Stimulated activated CD8-positive, alpha-beta memory T cell treated with anti-CD3 and anti-CD28 coated beads, Interleukin-2, amount 100 ng/mL, for 48 hours (primary cell): ENCODE results near the gene C11orf52.
A peak's percentile ranks its signal among the peaks of the same experiment; 100 is the strongest.
"Not testable (repeated sequence)": the region's sequence is repeated elsewhere in the genome, so short reads cannot be mapped to it uniquely, and the experiment has no call there.

ENCODE experiments used
- DNase-seq, 2 donors: peaks; one replicate each; pipeline ENCODE4 v3.0.0-alpha.2; 2020; ENCODE audit warnings: low read depth in 2 of 2

The C11orf52 gene

GRCh38 chr11:111913031-111913861, 5.5 kb upstream of the C11orf52 start:
- no peak for DNase-seq

- DNase-seq: no peak
Measured at GRCh38 chr11:111913997-111914396, 4.7 kb upstream of the C11orf52 start.

- DNase-seq: no peak
Measured at GRCh38 chr11:111916768-111917167, 1.9 kb upstream of the C11orf52 start.

- no peak for DNase-seq
Measured at GRCh38 chr11:111917312-111917711, 1.4 kb upstream of the C11orf52 start.

GRCh38 chr11:111917788-111918187, 925 bp upstream of the C11orf52 start:
- DNase-seq: no peak

DNA sequence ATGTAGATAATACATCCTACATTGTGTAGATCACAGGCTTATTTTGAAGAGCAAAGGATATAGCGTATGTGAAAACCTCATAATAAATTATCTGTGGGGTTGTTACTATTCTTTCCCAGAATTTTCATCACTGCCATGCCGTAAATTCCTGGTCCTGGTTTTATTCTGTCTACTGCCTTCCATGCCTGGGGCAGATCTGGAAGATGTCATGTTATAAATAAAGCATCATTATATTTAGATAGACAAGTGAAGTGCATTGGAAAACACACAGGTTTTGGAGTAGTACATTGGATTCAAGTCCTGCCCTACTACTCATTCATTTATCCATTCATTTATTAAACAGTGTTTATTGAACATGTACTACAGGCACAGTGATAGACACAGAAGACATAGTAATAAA, 2.2 kb downstream of the C11orf52 start:
- DNase-seq: no peak

GRCh38 chr11:111921541-111922230, 3.0 kb downstream of the C11orf52 start:
- no peak for DNase-seq

- DNase-seq: no peak
Measured at GRCh38 chr11:111922803-111923202, 4.1 kb downstream of the C11orf52 start.

- DNase-seq: no peak
Measured at GRCh38 chr11:111923351-111923788, 4.7 kb downstream of the C11orf52 start.

DNA sequence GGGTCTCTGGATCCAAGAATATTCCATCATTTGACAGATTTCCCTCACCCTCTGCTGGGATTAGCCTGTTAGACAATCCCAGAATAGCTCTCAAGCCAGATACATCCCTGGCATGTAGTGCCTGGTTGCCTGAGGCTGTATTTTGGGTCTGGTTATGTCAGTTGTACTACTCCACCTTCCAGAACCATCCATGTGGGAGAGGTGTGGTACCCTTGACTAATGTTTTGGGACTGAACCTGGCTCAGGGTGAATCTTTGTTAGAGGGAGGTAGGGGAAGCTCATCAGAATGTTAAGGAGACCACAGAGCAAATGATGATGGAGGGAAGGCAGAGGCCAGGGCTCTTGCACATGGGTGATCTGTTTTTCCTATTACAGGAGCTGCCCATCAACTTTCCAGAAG, 5.2 kb downstream of the C11orf52 start:
- DNase-seq: no peak

DNA sequence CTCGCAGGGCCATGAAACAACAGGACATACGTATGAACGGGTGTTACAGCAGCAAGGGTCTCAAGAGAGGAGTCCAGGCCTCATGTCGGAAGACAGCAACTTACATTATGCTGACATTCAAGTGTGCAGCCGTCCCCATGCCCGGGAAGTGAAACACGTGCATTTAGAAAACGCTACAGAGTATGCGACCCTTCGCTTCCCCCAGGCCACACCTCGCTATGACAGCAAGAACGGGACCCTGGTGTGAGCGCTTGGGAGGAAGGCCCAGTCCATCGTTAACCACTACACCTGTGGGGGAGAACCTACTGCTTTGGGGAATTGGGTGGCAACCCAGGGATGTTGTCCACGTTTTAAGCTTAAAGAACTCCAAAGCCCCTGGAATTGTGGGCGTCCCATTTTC, 7.2 kb downstream of the C11orf52 start:
- no peak for DNase-seq

DNA sequence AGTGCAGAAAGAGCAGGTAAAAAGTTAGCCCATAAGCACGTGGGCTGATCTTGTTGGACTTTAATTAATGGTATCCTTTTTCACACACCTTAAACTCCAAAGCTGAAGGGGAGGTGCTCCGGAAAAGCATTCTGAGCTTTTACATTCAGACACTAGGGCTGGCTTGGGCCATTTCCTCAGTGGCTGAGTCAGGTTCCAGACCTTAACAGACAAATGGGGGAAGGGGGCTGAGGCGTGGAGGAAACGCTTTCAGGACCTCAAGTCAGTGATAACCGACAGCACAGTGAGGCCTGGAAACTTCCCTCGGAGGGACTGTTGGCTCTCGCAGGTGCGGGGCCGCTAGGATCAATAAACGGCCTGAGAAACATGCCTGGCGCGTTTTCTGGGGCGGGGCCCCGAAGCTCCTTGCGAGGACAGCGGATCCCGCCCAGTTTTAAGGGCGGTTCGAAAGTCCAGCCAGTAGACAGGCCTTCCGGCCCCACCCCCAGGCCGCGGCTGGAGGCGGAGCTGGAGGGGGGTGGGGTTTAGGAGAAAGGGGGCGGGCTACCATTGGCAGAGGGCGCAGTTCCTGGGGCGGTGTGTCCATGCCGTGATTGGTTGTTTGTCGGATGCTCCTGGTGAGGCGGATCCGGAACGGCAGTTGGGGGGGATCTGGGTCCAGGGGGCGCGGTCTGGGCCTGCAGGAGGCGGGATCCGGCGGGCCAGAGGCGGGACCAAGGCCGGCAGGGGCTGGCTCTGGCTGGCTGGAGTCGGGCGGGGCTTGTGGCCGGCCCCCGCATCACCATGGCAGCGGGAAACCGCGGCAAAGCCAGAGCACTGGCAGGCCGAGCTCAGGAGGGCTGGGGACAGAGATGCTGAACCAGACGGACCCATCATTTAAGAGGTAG, 8.0 kb downstream of the C11orf52 start:
- DNase-seq: peak; percentile 92 to 94

- DNase-seq: no peak
Measured at GRCh38 chr11:111930472-111930871, 11.8 kb downstream of the C11orf52 start.

- no peak for DNase-seq
Measured at GRCh38 chr11:111932611-111932950, 13.9 kb downstream of the C11orf52 start.

- DNase-seq: not testable (repeated sequence)
Measured at GRCh38 chr11:111933176-111933575, 14.5 kb downstream of the C11orf52 start.

- DNase-seq: no peak
Measured at GRCh38 chr11:111933872-111934271, 15.2 kb downstream of the C11orf52 start.

DNA sequence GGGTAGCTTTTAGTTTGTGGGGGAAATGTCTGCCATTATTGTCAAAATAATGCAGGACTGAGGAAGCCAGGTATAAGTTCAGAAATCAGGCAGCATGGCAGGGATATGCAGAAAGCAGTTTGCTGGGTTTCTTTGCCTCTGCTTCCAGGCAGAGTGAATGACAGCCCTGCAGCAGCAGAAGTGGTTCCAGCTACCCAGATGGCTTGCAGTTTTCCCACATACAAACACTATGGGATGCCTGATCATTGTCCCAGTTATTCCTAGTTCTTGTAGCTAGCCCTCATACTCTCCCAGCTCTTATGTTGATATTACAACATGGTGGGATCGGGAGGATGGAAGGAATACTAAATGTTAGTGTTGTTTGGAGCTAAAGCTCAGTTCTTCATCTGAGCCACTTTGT, 15.6 kb downstream of the C11orf52 start:
- no peak for DNase-seq

GRCh38 chr11:111935317-111936039, 16.8 kb downstream of the C11orf52 start:
- DNase-seq: no peak

DNA sequence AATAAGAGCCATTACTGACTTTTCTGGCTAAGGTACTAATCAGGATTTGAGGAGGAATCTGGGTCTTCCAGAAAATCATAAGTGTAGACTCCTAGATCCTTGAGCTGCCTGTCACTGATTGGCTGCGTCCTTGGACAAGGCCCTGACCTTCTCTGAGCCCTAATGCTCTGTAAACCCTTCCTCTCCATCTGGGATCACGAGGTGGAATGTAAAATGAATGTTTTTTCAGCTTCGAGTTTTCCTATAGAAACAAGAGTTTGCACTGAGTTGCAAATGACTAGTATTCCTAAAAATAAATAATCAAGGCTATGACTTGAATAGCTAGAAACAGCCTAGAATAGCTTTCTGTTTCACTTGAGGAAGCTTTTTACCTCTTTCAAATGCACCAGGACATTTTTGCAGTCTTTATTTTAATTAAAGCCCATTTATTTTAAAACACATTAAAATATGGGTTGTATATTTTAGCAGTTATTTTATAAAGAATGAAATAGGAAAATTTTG, 17.4 kb downstream of the C11orf52 start:
- DNase-seq: no peak

DNA sequence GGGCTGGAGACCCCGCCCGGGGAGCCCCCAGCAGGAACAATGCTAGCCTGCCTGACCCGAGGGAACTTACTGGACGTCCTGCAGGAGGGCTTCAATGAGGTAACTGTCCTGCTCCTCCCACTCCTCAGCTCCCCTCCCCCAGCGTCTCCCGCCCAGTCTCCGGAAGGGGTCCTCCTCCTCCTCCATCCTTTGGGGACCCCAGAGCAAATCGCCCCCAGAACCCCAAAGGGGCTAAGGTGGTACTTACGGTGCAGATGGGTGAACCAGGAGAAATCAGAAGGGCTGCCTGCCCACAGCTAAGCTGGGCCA, 18.7 kb downstream of the C11orf52 start:
- no peak for DNase-seq

DNA sequence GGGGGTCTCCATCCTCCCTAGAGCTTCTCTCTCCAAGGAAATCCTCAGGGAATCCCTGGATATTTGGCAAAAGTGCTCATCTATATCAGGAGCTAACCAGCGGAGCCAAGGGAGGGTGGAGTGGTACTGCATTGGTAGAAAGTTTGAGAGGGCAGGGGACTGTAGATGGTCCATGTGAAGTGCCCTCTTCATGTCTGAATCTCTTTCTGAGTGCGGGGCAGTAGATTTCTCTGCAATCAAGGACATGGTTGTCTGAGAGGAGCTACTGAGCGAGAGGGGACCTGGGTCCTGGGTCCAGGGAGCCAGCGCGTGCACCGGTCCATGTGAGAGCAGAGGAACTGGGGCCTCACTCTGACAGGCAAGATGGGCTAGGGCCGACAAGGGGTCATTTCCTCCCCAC, 19.1 kb downstream of the C11orf52 start:
- DNase-seq: no peak
